RWPE1 (cell line): ENCODE results near the gene ZNF462.

Experiments used
- CTCF ChIA-PET: fragments of 350-600 bp; sonication (Branson Sonifier 250); formaldehyde crosslinking; extraction: SDS; loops from one replicate; lab custom pipeline; 2021; lab: Yijun Ruan, JAX
- POLR2A ChIA-PET: fragments of 400-600 bp; formaldehyde crosslinking; extraction: SDS; loops from one replicate; lab custom pipeline; 2020; ENCODE audit warnings: antibody characterized with exemption; ENCODE audit not compliant: low non-redundant PET; lab: Yijun Ruan, JAX
- DNase-seq: peaks from one replicate; pipeline ENCODE4 v3.0.0; 2012; ENCODE audit warnings: low spot score
- H3K27ac ChIP-seq: fragments of 450-650 bp; 2 replicates; pipeline ENCODE4 v1.5.1; 2017
- CTCF ChIP-seq: fragments of 450-650 bp; conservative IDR thresholded peaks from 2 replicates; pipeline ENCODE4 v1.5.1; 2017; ENCODE audit warnings: low read depth, mild to moderate bottlenecking

ZNF462 gene

GRCh38 chr9:106932178-106932577 is 69.2 kb downstream of the ZNF462 start:
- ChIA-PET CTCF (interaction anchor here (0.7 kb wide), 1 partner anchor 693 kb away, joined by 3 read pairs; no protein-coding TSS in a partner anchor), POLR2A (no interaction called here)
- no peak for TF ChIP-seq CTCF
- DNase-seq = no peak
- no peak overlapping the region for H3K27ac ChIP-seq

DNA sequence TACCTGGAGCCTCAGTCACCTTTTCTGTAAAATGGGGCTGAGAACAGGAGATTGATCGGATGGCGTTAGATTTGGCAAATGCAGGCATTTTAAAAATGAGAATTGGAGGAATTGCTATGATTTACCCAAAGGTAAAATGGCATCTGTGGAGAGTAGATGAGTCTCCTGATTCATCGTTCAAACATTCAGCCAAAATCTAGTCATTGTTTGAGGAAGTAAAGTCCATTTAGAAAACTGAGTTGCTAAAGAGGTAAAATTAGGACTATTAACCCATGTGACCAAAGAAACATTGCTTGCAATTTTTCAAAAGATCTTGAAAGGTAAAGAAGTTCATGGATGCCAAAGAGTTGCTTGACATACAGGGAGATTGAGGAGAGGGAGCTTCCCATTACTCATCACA is 69.7 kb downstream of the ZNF462 start:
- ChIA-PET CTCF (interaction anchor here (0.7 kb wide), 1 partner anchor 693 kb away, joined by 3 read pairs; no protein-coding TSS in a partner anchor), POLR2A (no interaction called here)
- no peak overlapping the region for H3K27ac ChIP-seq

GRCh38 chr9:106933470-106933869 is 70.5 kb downstream of the ZNF462 start:
- ChIA-PET CTCF (interaction anchor here (0.6 to 0.7 kb wide), 2 partner anchors 101 to 1052 kb away, joined by 3 read pairs; no protein-coding TSS in a partner anchor), POLR2A (no interaction called here)

More for the DNA sequence above, 69.7 kb downstream of the ZNF462 start:
- TF ChIP-seq CTCF = no peak
- DNase-seq = no peak

GRCh38 chr9:106934442-106935238 is 71.7 kb downstream of the ZNF462 start:
- ChIA-PET CTCF (interaction anchor here (0.6 kb wide), 1 partner anchor 429 kb away, joined by 4 read pairs; no protein-coding TSS in a partner anchor), POLR2A (no interaction called here)
- no peak overlapping the region for H3K27ac ChIP-seq
- DNase-seq = no peak
- TF ChIP-seq CTCF = no peak

More at GRCh38 chr9:106933470-106933869, 70.5 kb downstream of the ZNF462 start:
- no peak overlapping the region for H3K27ac ChIP-seq
- no peak for TF ChIP-seq CTCF
- no peak for DNase-seq

GRCh38 chr9:106936680-106937079 is 73.7 kb downstream of the ZNF462 start:
- DNase-seq = no peak
- POLR2A ChIA-PET = no interaction called here
- CTCF ChIA-PET = no interaction called here
- H3K27ac ChIP-seq = no peak overlapping the region
- no peak for TF ChIP-seq CTCF

DNA sequence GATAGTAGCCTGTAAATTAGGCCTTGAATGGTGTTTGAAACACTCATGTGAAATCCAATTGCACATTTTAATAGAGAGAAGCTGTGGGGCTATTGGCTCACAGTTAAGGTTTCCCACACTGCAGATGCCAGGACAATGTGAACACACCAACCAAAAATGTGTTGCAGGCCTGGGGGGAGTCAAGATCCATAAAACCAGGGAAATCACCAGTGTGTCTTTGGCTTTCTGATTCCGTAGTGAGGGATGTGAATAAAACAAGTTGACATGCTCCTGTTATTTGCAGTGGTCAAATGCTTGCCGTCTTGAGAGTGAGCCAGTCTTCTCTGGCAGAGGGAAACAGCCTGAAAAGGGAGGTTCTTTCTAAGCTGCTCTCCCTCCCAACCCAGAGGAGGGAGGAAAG is 79.0 kb downstream of the ZNF462 start:
- H3K27ac ChIP-seq = no peak overlapping the region
- ChIA-PET CTCF (interaction anchor here (0.5 kb wide), 1 partner anchor 170 kb away, joined by 5 read pairs; no protein-coding TSS in a partner anchor), POLR2A (no interaction called here)
- no peak for DNase-seq
- TF ChIP-seq CTCF = no peak
